ENCODE data around the gene RIT2.
"Not testable (repeated sequence)": the region's sequence is repeated elsewhere in the genome, so short reads cannot be mapped to it uniquely, and the experiment has no call there.

RIT2 gene

DNA sequence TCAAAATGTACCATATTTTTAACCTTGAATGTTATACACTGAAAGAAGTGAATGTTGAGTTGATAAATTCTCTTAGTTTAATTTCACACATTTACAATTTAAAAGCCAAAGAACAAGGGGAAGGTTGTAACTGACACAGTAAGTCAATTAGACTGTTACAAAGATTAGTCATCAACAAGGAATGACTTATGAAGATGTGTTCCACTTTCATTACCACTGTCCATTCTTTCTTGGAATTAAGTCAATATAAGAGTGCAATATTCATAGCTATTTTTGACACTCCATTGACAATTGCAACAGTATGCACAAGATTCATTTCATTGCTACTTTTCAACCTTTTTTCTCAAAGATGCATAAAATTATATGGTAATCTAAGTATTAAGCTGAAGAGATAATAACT is 291.3 kb downstream of the RIT2 start:
- DNase-seq = no peak

DNA sequence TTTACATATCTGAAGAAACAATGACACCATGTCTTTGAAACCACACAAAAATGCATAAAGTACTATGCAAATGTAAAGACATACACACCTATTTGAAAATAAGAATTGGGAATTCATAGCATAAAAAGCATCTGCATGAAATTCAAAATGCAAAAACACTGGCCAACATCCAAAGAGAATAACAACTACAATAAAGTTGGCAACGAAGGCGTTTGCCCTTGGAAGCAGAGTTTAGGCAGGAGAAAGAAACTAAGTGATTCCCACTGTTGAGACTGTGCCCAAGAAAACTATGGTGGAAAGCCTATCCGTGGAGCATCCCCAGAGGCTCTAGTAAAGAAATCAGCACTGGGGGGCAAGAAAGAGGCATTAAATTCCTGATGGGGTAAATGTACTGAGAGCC is 292.8 kb downstream of the RIT2 start:
- no peak for DNase-seq

DNA sequence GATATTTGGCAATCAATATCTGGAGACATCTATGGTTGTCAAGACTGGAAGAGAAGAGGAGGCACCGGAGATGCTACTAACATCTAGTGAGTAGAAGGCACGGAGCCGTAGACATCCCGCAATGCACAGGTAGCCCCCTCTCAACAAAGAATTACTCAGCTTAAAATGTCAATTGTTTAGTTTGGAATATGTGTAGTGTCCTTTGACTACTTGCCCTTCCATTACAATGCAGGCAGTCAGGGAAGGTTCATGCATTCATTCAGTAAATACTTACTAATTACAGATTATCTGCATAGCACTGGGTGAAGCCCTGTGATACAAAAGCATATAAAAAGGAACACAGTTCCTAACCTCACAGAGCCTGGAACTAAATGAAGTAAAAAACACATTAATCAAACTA is 294.0 kb downstream of the RIT2 start:
- DNase-seq = no peak

DNA sequence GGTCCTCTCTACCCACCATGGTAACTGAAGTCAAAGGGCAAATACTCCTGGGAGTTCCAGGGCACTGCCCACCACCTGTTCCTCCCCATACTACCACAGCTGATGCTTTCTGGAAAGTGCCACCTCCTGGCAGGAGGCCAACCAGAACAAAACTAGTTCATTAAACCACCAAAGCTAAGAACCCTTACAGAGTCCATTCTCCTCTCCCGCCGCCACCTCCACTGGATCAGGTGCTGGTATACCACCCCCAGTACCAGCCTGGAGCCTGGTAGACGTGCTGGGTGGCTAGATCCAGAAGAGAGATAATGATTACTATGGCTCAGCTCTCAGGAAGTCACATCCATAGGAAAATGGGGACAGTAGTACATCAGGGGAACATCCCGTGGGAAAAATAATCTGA is 300.9 kb downstream of the RIT2 start:
- DNase-seq = no peak

DNA sequence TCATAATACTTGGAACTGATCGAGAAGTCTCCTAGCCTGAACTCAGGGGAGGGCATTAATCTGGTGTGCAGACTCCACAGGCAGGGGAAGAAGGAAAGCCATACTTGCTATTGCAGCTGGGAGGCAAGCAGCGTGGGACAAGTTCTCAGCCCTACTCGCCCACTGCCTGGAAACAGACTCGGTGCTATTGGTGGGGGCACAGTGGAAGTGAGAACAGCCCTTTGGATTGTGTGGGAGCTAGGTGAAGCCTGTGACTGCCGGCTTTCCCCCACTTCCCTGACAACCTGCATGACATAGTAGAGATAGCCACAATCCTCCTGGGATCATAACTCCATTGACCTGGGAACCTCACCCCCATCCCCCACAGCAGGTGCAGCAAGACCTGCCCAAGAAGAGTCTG is 301.3 kb downstream of the RIT2 start:
- DNase-seq = no peak

DNA sequence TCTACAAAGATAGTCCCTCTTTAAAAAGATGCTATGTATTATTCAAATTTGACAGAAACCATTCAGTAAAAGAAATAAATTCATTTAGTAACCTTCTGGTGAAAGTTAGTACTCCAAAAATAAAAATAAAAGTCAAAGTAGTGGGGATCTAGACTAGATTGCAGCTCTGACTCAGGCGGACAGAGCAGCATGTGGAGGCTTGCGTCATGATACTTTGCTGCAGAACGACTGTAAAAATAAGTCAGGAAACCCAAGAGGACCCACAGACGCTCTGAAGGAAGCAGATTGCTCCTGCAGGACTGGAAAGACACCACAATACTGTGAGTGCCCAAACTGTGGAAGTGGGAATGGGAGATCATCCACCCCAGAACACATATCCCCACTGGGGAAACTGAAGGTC is 301.9 kb downstream of the RIT2 start:
- DNase-seq = no peak

DNA sequence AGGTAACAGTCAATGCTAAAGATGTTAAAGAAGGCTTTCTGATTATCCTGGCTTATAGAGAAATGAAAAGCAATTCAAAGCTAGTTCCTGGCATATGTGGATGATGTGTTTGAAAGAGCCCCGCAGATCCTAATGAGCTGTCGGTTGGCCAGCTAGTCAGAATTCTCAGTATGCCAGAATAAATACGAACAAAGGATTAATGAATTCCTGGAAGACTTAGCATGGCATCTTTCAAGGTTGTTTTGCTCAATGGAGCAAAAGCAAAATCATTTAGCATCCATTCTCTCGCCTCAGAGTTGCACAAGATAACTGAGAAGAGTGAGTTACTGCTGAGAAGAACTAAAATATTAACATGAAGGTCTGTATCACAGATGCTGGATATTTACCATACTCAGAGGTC is 307.6 kb downstream of the RIT2 start:
- DNase-seq = no peak

DNA sequence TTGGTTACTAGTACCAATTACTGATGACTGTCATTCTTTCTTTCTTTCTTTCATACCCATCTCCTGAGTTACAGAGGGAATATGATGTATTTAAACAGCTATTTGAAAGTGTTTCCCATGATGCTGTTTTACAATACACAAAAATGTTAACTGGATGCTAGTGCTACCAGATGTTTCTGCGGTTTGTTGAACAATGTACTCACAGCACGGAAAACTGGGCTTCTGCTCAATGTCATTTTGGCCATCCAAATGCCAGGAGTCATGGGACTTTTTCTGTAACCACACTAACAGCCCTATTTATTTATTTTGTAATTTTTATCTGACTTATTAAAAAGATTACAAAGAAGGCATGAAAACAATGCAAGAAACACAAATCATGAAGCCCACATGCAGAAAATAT is 313.8 kb downstream of the RIT2 start:
- DNase-seq = no peak

DNA sequence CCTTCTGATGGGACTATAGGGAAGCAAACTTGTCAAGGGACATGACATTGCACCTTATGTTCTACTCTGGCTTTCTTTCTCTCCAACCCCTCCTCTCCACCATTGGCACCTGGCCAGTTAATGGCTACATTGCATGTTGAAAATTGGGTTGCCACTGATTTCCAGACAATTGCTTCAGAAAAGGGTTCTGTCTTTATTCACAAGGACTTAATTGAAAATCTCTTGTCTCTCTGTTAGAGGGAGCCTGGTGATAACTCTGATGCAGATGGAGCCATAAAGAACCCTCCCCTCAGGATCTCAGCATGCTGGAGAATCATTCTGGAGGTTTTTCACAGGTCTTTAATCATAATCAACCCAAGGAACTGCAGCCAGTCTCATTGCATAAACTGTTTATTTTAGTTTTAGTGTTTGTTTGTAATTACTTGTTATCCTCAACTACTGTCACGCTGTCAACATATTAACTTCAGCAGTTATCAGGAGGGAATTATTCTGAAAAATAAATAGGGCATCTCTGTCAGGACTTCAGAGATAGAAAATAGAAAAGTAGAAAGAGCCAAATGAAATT is 316.8 kb downstream of the RIT2 start:
- no peak for DNase-seq

DNA sequence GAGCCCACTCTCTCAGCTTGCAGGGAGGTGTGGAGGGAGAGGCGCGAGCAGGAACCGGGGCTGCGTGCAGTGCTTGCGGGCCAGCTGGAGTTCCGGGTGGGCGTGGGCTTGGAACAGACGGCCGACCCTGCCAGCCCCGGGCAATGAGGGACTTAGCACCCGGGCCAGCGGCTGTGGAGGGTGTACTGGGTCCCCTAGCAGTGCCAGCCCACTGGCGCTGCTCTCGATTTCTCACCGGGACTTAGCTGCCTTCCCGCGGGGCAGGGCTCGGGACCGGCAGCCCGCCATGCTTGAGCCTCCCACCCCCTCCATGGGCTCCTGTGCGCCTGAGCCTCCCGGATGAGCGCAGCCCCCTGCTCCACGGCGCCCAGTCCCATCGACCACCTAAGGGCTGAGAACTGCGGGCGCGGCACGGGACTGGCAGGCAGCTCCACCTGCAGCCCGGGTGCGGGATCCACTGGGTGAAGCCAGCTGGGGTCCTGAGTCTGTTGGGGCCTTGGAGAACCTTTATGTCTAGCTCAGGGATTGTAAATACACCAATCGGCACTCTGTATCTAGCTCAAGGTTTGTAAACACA is 320.2 kb downstream of the RIT2 start:
- not testable (repeated sequence) for DNase-seq

DNA sequence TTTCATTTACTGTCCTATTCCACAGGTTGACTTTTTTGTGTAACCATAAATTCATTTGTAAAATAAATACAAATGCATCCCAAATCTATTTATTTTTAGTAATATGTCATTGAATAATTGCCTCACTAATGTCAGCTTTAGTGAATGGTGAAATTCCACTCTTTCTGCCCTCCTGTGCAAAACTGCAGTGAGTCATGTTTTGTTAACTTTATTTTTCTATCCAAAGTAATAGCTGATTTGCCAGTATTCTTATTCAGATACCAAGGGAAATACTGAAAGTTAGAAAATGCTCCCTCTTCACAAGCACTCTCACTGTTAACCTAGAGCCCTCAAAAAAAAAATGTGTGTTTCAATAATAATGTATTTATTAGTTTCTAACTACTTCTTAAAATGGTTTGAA is 322.8 kb downstream of the RIT2 start:
- no peak for DNase-seq

DNA sequence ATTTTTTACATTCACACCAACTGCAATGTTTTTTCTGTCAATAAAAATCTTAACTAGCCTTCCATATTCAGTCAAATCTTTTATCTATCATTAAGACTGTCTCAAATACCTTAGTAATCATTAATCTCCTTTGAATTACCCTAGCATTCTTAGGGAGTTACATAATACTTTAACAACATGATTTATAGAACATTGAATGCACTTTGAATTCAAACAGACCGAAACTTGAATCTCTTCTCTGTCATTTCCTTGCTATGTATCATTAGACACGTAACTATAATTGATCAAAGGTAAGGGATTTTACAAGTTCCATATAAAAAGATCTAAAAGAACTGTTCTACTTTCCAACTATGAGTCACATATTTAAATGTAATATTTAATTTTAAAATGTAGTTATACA is 330.9 kb downstream of the RIT2 start:
- no peak for DNase-seq

DNA sequence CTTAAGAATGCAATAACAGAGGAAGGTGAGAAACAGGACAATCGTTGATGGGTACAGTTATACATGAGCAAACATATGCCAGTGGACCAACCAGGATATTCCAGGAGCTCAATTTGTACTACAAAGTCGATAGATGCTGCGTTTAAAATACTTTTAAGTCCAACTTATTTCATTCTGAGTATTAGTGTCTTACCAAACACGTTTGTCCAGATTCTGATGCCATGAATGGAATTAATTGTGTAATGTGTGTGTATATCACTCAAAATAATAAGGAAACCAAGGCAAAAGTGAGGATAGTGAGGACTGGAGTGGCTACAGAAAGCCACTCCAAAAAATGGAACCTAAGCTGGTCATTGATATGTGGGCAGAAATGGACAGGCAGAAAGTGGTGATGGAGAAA is 332.6 kb downstream of the RIT2 start:
- DNase-seq = no peak

DNA sequence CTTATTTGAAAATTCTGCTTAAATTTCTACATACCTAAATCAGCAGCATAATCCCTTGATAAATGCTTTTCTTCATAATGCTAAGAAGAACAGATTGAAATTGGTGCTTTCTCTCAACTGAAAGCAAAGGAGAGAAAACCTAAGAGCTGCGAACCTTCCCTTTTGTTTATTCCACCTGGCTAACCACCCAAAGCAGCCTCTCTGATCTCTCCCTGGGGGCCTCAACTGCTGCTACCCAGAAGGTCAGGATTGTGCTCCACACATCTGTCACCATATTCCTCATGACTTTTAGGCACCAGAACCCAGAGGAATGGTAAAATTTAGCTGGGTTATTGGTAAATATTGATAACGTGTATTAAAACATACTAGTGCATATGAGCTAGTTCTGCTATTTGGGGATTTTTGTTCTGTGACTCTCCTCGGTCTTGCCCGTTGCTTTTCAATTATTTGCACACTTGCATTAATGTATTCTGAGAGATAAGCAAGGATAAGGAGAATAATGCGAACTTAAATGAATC is 334.1 kb downstream of the RIT2 start:
- DNase-seq = no peak

DNA sequence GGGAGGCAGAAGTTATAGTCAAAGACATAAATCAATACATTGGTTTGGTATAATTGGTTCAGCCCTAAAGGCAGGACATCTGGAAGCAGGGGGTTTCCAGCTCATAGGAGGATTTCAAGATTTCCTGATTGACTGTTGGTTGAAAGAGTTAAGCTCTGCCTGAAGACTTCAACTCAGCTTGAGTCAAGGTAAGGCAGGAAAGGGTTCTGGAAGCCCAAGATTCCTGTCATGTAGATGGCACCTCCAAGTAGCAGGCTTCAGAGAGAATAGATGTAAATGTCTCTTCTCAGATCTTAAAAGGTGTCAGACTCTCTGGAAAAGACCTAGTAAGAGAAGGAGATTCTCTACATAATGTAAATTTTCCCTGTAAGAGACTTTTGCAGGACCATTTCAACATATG is 335.3 kb downstream of the RIT2 start:
- no peak for DNase-seq

DNA sequence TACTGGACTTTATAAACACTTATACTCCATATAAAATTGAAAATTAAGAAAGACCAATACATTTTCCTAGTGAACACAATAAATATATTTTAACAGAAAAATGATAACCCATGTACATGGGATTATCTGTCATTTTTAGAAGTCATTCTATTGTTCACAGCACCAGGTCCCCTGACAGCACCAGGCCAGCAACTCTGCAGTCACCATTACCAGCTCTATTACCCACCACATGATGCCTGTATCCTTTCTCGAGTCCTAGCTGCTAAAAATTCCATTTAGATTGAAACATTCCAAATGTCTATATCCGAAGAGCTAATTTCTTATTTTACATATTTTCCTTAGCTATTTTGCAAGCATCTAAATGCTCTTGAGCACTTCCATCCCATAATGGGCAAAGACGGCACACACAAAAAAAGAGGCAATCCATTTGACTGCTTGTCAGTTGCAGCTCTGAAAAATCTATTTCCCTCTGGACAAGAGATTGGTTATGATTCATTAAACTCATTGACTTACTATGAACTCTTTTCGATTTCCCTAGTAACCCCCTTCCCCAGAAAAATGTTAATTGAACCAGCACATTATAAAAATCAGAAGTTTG is 336.9 kb downstream of the RIT2 start:
- no peak for DNase-seq

DNA sequence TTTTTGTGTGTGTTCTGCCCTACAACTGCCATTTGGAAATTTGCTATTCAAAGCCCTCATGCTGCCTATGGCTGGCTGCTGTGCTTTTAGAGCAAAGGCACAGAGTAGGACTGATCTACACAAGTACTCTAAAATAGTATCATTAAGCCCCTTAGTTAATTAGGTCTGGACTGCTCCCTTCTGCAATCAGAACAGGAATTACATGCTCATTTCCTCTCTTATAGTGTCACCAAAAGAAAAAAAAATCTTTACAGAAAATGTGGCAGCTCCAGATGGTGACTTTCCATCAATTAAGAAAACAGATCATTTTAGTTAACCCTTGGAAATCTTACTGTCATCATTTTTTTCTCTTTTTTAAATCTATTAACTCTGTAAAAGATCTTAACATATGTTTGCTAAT is 337.5 kb downstream of the RIT2 start:
- no peak for DNase-seq

DNA sequence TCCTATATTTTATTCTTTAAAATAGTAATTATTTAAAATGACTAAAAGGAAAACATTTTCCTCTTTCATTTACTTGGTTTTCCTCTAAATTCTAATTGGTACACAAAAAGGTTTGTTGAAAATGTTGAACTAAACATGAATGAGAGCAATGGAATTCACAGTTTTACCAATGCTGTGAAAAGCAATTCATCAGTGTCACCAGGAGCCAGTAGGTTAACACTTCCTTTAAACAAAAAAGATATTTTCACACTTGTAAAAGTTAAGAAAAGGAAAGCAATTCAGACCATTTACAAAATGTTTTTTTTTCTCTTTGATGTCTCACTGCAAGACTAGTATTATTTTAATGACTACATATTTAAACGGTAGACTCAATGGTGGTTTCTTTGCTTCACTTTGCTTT is 341.6 kb downstream of the RIT2 start:
- DNase-seq = no peak

DNA sequence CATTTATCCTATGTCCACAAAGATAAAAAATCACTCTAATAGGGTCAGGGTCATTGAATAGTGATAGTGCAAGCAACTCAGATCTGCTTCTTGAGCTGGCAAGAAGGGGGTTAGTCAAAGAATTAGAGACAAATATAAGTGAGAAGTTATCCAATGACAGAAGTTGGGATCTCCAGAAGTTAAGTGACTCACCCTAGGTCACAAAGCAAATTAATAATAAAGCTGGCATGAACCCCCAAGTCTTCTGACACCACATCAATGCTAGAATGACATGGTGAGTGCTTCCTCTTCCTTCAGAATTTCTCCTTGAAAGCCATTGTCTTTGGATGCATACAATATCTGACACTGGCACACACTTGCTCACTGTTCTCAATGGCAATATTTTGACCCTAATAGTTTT is 343.5 kb downstream of the RIT2 start:
- DNase-seq = no peak

DNA sequence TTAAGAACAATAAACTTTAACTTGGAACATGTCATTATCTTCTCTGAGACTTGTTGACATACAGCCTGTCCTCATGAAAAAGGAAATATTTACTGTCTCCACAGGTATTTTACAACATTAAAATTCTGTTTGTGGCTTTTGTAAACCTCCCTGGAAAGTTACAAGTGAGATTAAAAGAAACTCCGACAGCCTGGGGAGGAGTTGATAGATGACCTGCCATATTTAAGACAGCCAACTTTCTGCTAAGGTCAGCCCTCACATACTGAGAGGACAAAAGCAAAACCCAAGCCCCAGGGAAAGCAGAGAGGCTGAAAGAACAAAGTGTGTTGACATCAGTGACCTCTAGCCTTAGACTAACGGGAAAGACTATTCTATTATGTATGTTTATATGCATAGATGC is 350.2 kb downstream of the RIT2 start:
- DNase-seq = no peak

DNA sequence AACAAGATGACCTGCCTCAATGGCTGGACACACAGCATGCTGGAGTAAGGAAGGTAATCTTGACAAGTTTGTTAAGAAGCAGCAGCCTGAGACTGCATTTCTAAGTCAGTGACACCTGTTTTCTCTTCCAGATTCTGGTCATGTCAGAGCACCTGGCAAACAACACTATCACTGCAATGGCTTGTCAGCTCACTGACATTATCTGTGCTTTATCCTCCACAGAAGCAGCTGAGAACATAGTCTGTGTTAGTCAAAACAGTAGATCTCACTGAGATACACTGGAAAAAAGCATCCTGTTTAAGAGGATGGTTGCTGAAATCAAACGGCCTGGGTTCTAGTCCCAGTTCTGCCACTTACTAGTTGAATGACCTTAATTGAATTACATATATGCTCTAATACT is 355.2 kb downstream of the RIT2 start:
- no peak for DNase-seq

DNA sequence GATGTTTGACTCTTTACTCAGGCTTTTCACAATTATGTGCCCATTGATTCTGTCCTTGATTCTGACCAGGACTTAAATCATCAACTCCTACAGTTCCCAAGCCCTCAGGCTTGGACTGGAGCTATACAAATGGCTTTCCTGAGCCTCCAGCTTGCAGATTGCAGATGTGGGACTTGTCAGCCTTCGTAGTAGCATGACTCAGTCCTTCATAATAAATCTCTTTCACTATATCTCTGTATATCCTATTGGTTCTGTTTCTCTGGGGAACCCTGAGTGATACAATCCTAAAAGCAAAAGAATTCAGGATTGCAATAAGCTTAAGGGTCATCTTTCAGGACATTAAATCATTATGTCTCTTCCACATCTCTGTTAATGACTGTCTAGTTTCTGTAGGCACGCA is 356.6 kb downstream of the RIT2 start:
- DNase-seq = no peak

DNA sequence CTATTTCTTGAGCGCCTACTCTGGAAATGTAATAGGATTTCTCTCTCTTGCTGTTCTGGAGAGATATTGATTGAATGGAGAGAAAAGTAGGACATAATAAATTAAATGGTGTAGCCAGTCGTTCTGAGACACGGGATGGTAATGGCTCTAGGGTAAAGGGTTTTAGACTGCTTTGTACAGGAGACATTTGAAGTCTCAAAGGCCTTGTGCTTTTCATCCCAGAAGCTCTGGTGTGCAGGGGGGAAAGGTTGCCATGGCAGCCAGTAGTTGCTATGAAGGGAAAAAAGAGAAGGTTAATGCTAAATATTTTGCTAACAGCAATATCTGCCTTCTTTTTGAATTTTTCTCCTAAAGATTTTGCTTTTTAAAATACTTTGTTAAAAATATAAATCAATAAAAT is 359.3 kb downstream of the RIT2 start:
- DNase-seq = no peak

DNA sequence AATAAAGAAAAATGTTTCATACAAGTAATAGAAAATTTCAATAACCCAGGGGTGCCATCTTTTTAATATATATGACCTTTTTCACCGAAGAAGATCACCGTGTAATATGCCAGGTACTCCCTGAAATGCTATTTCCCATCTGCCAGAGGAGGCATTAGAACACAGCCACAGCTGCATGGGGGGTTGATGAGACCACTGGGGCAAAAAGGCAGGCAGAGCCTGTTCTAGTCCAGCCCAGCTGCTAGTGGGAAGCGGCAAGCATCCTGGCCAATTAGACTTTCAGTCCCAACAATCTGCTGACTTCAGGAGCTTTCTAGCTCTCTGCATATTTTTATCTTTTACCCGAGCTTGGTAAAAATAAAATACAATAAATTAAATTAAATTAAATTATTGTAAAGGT is 362.6 kb downstream of the RIT2 start:
- no peak for DNase-seq

DNA sequence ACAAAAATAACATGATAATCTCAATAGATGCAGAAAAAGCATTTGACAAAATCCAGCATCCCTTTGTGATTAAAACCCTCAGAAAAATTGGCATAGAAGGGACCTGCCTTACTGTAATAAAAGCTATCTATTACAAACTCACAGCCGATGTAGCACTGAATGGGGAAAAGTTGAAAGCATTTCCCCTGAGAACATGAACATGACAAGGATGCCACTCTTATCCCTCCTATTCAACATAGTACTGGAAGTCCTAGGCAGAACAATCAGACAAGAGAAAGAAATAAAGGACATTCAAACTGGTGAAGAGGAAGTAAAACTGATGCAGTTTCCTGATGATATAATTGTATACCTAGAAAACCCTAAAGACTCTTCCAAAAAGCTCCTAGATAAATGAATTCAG is 368.7 kb downstream of the RIT2 start:
- DNase-seq = no peak

Data from stimulated activated CD4-positive, alpha-beta T cell treated with anti-CD3 and anti-CD28 coated beads, Interleukin-4, amount 100 ng/mL, for 24 hours (primary cell).